GM11168 (cell line): ENCODE results near the gene C2orf80.
"Not testable (repeated sequence)": the region's sequence is repeated elsewhere in the genome, so short reads cannot be mapped to it uniquely, and the experiment has no call there.

Experiments used
- in situ Hi-C: fragments of 300-500 bp; cut with MboI; formaldehyde crosslinking; loops from one replicate; pipeline ENCODE4 v1.12.0; 2022; ENCODE audit warnings: low sequenced_read_pairs; ENCODE audit not compliant: unreplicated experiment

Gene C2orf80

GRCh38 chr2:208189810-208190503 lies at the start of gene C2orf80:
C2orf80 (minus strand) TSS chr2:208190030; CDS start chr2:208186986, 3,044 bp downstream.
- in situ Hi-C loops, result no loop called here

- in situ Hi-C loops, result no loop called here
Observed at GRCh38 chr2:208235860-208236259, 46.0 kb upstream of the C2orf80 start.

GRCh38 chr2:208234786-208235185 lies 45.0 kb upstream of the C2orf80 start:
- in situ Hi-C loops, result no loop called here

- in situ Hi-C loops, result no loop called here
Observed at GRCh38 chr2:208228476-208228875, 38.6 kb upstream of the C2orf80 start.

GRCh38 chr2:208227581-208228232 lies 37.9 kb upstream of the C2orf80 start:
- in situ Hi-C loops, result no loop called here

- in situ Hi-C loops, result no loop called here
Observed at GRCh38 chr2:208224802-208225201, 35.0 kb upstream of the C2orf80 start.

- in situ Hi-C loops, result no loop called here
Observed at GRCh38 chr2:208222351-208222750, 32.5 kb upstream of the C2orf80 start.

- in situ Hi-C loops, result not testable (repeated sequence)
Observed at GRCh38 chr2:208221873-208222272, 32.0 kb upstream of the C2orf80 start.

GRCh38 chr2:208210688-208211451 lies 21.0 kb upstream of the C2orf80 start:
- in situ Hi-C loops, result no loop called here

GRCh38 chr2:208208335-208209085 lies 18.7 kb upstream of the C2orf80 start:
- in situ Hi-C loops, result no loop called here

GRCh38 chr2:208207769-208208168 lies 17.9 kb upstream of the C2orf80 start:
- in situ Hi-C loops, result no loop called here

- in situ Hi-C loops, result no loop called here
Observed at GRCh38 chr2:208204166-208204565, 14.3 kb upstream of the C2orf80 start.

- in situ Hi-C loops, result no loop called here
Observed at GRCh38 chr2:208195531-208195930, 5.7 kb upstream of the C2orf80 start.

- in situ Hi-C loops, result no loop called here
Observed at GRCh38 chr2:208192611-208193236, 2.9 kb upstream of the C2orf80 start.

GRCh38 chr2:208189069-208189809 lies 591 bp downstream of the C2orf80 start:
- in situ Hi-C loops, result no loop called here

- in situ Hi-C loops, result no loop called here
Observed at GRCh38 chr2:208186893-208187292, 2.9 kb downstream of the C2orf80 start.

- in situ Hi-C loops, result no loop called here
Observed at GRCh38 chr2:208186465-208186864, 3.4 kb downstream of the C2orf80 start.

- in situ Hi-C loops, result no loop called here
Observed at GRCh38 chr2:208183972-208184705, 5.7 kb downstream of the C2orf80 start.

GRCh38 chr2:208183526-208183925 lies 6.3 kb downstream of the C2orf80 start:
- in situ Hi-C loops, result no loop called here
